HG03139 (cell line): ENCODE results near the gene DUS2.
A peak's percentile ranks its signal among the peaks of the same experiment; 100 is the strongest.

Experiments used
- ATAC-seq: cut with Tn5 transposase; IDR thresholded peaks from one replicate; pipeline ENCODE4 v1.9.1; 2021; ENCODE audit not compliant: unreplicated experiment

The DUS2 gene

GRCh38 chr16:68074850-68075555 is 51.9 kb downstream of the DUS2 start:
- ATAC-seq, result peak; percentile 60

GRCh38 chr16:68075980-68076379 is 52.9 kb downstream of the DUS2 start:
- ATAC-seq, result no peak

GRCh38 chr16:68076560-68076959 is 53.5 kb downstream of the DUS2 start:
- no peak for ATAC-seq

- ATAC-seq, result no peak
These were observed 55.0 kb downstream of the DUS2 start for GRCh38 chr16:68077866-68078700.

- no peak for ATAC-seq
These were observed 55.8 kb downstream of the DUS2 start for GRCh38 chr16:68078701-68079375.

GRCh38 chr16:68079376-68079625 is 56.2 kb downstream of the DUS2 start:
- no peak for ATAC-seq

- no peak for ATAC-seq
These were observed 56.7 kb downstream of the DUS2 start for GRCh38 chr16:68079626-68080344.

GRCh38 chr16:68081861-68082628 is 59.0 kb downstream of the DUS2 start:
- ATAC-seq, result no peak

GRCh38 chr16:68082629-68083238 is 59.6 kb downstream of the DUS2 start:
- ATAC-seq, result no peak

GRCh38 chr16:68083239-68083781 is 60.2 kb downstream of the DUS2 start:
- no peak for ATAC-seq

- ATAC-seq, result no peak
These were observed 60.9 kb downstream of the DUS2 start for GRCh38 chr16:68083861-68084503.

- ATAC-seq, result peak; percentile 50
These were observed 61.6 kb downstream of the DUS2 start for GRCh38 chr16:68084504-68085258.

GRCh38 chr16:68085259-68086071 is 62.4 kb downstream of the DUS2 start, which contains the start of gene NFATC3:
NFATC3 (plus strand) TSS chr16:68085370; CDS start chr16:68085682, 312 bp downstream.
- ATAC-seq, result peak; percentile 50

GRCh38 chr16:68086336-68086841 is 63.3 kb downstream of the DUS2 start:
- no peak for ATAC-seq

- no peak for ATAC-seq
These were observed 63.8 kb downstream of the DUS2 start for GRCh38 chr16:68086860-68087268.

- no peak for ATAC-seq
These were observed 64.6 kb downstream of the DUS2 start for GRCh38 chr16:68087688-68088087.

- ATAC-seq, result no peak
These were observed 65.3 kb downstream of the DUS2 start for GRCh38 chr16:68088130-68088972.
